ENCODE results near the gene PIK3CB. TPM values are rescaled to one million over a fixed set of nuclear protein-coding genes. Genes with fewer than 3 reads are reported as not detected.
"Not testable (repeated sequence)": the region's sequence is repeated elsewhere in the genome, so short reads cannot be mapped to it uniquely, and the experiment has no call there.

Gene PIK3CB
- total and polyA plus RNA-seq, 8 donors: 12.1 to 39.6 (median 15.0) TPM

GRCh38 chr3:138687236-138687635 is 147.5 kb downstream of the PIK3CB start:
- H3K4me1 ChIP-seq: peaks cover 6 to 9% of the 10 kb centered on the region in 2 donors
- no peak overlapping the region for H3K4me3 ChIP-seq
- DNase-seq (no peak), ATAC-seq (no peak)
- no peak for TF ChIP-seq CTCF (IDR thresholded peaks at IDR 0.05)
- intact Hi-C loops (cut with DNase I): no loop called here
- peak overlapping the region in 1 of 2 donors; percentile 14 for H3K27ac ChIP-seq
- no peaks in the 10 kb centered on the region for H3K27me3 ChIP-seq
- no peaks in the 10 kb centered on the region for H3K9me3 ChIP-seq
- H3K36me3 ChIP-seq: peaks cover 0 to 35% of the 10 kb centered on the region in 2 donors

DNA sequence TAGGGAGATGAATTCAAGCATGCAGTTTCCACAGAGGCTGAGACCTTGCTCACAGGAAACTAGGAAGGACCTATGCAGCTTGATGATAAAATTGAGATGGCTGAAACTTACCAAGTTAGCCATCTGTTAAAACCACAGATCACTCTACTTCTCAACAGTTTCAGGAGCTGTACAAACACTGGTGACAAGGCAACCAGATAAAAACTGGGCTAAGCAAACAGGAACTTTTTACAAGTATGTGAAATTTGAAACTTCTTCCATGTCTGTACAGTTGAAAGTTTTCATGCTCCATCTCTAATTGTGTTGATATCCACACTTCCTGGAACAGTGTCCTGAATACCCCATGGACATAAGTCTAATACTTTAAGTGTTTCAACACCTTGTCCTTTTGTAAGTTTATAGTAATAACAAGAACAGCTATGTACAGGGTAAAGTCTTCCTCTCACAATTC is 147.9 kb downstream of the PIK3CB start:
- H3K27ac ChIP-seq: peak overlapping the region in 1 of 2 donors; percentile 14
- ATAC-seq (peak; percentile 90), DNase-seq (no peak)

DNA sequence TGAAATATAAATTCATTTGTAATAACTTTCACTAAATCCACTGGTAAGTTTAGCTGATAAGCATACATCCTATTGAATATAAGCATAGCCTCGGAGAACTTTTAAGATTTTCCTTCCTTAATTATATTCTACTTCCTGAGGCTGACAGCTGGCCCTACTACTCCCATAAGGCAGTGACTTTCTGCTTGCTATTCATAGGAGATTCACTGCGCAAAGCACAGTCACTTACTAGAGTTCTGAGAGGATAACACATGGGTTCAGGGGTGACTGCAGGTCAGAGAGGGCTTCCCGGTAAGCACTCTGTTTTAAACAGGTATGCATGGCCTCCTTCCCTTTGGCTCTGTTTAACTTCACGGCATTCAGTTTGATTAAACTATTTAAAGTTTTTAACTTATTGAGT is 150.3 kb downstream of the PIK3CB start:
- peaks cover 6 to 9% of the 10 kb centered on the region in 2 donors for H3K4me1 ChIP-seq
- peaks cover 0 to 61% of the 10 kb centered on the region in 2 donors for H3K36me3 ChIP-seq
- H3K27me3 ChIP-seq: no peaks in the 10 kb centered on the region
- H3K9me3 ChIP-seq: no peaks in the 10 kb centered on the region
- H3K27ac ChIP-seq: no peak overlapping the region
- no peak overlapping the region for H3K4me3 ChIP-seq
- DNase-seq: no peak
- no peak for ATAC-seq
- TF ChIP-seq CTCF (IDR thresholded peaks at IDR 0.05): no peak
- intact Hi-C loops (cut with DNase I): no loop called here

More for the DNA sequence above, 147.9 kb downstream of the PIK3CB start:
- Histone ChIP-seq H3K36me3 (peaks cover 0 to 39% of the 10 kb centered on the region in 2 donors), H3K4me3 (no peak overlapping the region), H3K27me3 (no peaks in the 10 kb centered on the region), H3K9me3 (no peaks in the 10 kb centered on the region), H3K4me1 (peaks cover 6 to 9% of the 10 kb centered on the region in 2 donors)
- no peak for TF ChIP-seq CTCF (IDR thresholded peaks at IDR 0.05)
- intact Hi-C loops (cut with DNase I): no loop called here

DNA sequence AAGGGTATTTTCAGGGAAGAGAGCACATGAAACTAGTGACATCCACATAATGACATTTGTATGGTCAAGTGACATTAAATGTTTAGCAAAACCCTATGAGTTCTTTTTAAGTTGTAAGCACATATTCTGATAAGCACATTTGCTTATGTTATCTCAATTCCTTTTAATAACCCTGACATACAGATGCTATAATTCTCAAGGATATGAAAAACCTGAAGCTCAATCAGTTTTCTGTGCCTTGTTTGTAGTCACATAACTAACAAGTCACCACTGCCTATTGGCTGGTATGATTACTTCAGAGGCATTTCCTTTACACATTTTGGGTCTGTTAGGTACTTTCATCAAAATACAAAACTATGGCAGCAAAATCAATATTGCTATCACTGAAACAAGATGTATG is 152.1 kb downstream of the PIK3CB start:
- DNase-seq: no peak
- ATAC-seq: no peak
- Histone ChIP-seq H3K4me3 (no peak overlapping the region), H3K9me3 (no peaks in the 10 kb centered on the region), H3K27me3 (no peaks in the 10 kb centered on the region), H3K4me1 (peaks cover 6 to 9% of the 10 kb centered on the region in 2 donors), H3K27ac (no peak overlapping the region), H3K36me3 (peaks cover 0 to 66% of the 10 kb centered on the region in 2 donors)
- intact Hi-C loops (cut with DNase I): no loop called here
- TF ChIP-seq CTCF (IDR thresholded peaks at IDR 0.05): no peak

DNA sequence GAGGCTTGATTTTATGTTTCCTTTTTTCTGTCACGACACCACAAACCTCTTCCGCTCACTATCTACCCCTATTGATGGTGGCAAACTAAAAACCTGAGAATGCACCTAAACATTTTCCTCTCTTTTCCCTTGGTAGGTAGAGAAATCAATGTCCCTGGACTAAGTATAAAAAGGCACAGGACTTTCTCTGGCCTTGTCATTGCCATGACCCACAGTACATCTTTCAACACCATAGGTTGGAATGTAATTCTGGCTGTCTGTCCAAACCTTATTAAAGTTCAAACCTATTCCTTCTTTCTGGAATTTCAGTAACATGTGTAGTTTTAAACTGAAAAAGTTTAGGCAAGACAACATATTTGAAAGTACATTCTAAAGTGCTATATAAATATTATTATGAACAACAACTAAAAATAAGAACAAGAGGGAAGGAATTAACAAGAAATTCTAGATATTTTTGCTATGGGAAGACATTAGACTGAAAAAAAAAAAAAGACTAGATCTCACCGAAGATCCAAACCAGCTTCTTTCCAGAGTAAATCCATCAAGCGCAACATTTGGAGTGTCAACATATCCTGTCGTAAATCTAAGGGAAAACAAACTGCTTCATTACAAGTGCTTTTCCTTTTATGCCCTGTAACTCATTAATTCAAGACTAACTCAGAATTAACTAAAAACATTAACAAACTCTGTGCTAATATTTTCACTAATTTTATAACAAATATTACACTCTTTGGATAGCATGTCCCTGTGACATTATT is 153.1 kb downstream of the PIK3CB start:
- intact Hi-C loops (cut with DNase I): no loop called here
- no peak for DNase-seq

GRCh38 chr3:138680974-138681373 is 153.8 kb downstream of the PIK3CB start:
- peaks cover 0 to 74% of the 10 kb centered on the region in 2 donors for H3K36me3 ChIP-seq
- H3K4me3 ChIP-seq; H3K4me1 ChIP-seq; H3K27me3 ChIP-seq; ATAC-seq; DNase-seq; intact Hi-C loops (cut with DNase I); H3K27ac ChIP-seq: not testable (repeated sequence)
- peaks cover 0 to 12% of the 10 kb centered on the region in 2 donors for H3K9me3 ChIP-seq

More for the DNA sequence above, 153.1 kb downstream of the PIK3CB start:
- Histone ChIP-seq H3K27ac (no peak overlapping the region), H3K4me3 (no peak overlapping the region), H3K36me3 (peaks cover 0 to 72% of the 10 kb centered on the region in 2 donors), H3K4me1 (peaks cover under 1 to 4% of the 10 kb centered on the region in 2 donors), H3K27me3 (no peaks in the 10 kb centered on the region), H3K9me3 (peaks cover 0 to 6% of the 10 kb centered on the region in 2 donors)
- ATAC-seq: no peak
- TF ChIP-seq CTCF (IDR thresholded peaks at IDR 0.05): no peak
